T-helper 9 cell (primary cell): Measurements from ENCODE around the gene SUPT4H1.

Experiments used
- DNase-seq: peaks from one replicate; pipeline ENCODE4 v3.0.0-alpha.2; 2020

SUPT4H1 gene

GRCh38 chr17:58302919-58303585, 48.9 kb downstream of the SUPT4H1 start:
- no peak for DNase-seq

GRCh38 chr17:58302171-58302918, 49.7 kb downstream of the SUPT4H1 start:
- DNase-seq = no peak

- no peak for DNase-seq
Observed at GRCh38 chr17:58301504-58302150, 50.4 kb downstream of the SUPT4H1 start.

- DNase-seq = no peak
Observed at GRCh38 chr17:58300336-58300735, 51.7 kb downstream of the SUPT4H1 start.
